Stimulated activated CD4-positive, alpha-beta T cell treated with anti-CD3 and anti-CD28 coated beads, TNF-alpha, amount 100 ng/mL, for 4 hours (primary cell): Measurements from ENCODE around the gene SF3A1.
"Not testable (repeated sequence)": the region's sequence is repeated elsewhere in the genome, so short reads cannot be mapped to it uniquely, and the experiment has no call there.

Source experiments
- DNase-seq, 3 experiments: peaks; one replicate each; pipeline ENCODE4 v3.0.0-alpha.2; 2020; ENCODE audit warnings: low read depth in 3 of 3

The SF3A1 gene

GRCh38 chr22:30348404-30348803 lies 8.3 kb downstream of the SF3A1 start:
- DNase-seq: no peak

- no peak for DNase-seq
Measured at GRCh38 chr22:30347255-30347892, 9.3 kb downstream of the SF3A1 start.

GRCh38 chr22:30344447-30345200 lies 12.1 kb downstream of the SF3A1 start:
- no peak for DNase-seq

GRCh38 chr22:30340911-30341685 lies 15.6 kb downstream of the SF3A1 start:
- DNase-seq: no peak

DNA sequence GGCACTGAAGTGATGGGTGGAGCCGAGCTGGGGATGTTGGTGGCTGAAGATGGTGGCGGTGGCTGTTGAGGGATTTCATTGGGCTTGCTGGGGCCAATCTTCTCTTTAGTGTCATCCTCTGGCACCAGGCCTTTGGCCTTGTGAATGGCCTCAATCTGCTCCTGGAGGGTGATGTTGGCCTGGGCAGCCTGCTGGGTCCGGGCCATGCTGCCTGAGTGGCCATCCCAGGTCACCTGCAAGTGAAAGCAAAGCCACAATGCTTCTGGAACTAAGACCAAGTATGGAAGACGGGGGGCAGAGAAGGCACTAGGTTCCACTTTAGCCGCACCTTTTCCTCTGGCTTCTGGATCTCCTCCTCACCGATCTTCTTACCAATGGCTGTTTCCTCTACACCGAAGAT lies 17.9 kb downstream of the SF3A1 start:
- no peak for DNase-seq

GRCh38 chr22:30338341-30338740 lies 18.4 kb downstream of the SF3A1 start:
- DNase-seq: not testable (repeated sequence)

DNA sequence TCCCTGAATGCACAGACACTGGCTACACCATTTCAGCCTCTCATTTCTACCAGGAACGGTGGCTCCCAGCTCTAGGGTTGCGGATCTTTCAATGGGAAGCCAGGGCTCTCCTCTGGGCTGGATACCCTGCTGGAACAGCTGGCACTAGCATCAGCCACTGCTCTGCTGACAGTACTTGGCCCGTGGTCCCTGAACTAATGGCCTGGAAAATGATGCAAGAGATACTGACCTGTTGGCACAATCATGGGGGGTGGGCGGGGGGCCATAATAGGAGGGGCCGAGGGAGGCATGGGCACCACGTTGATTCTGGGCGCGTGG lies 19.3 kb downstream of the SF3A1 start:
- DNase-seq: no peak

GRCh38 chr22:30336752-30337460 lies 19.8 kb downstream of the SF3A1 start:
- no peak for DNase-seq

DNA sequence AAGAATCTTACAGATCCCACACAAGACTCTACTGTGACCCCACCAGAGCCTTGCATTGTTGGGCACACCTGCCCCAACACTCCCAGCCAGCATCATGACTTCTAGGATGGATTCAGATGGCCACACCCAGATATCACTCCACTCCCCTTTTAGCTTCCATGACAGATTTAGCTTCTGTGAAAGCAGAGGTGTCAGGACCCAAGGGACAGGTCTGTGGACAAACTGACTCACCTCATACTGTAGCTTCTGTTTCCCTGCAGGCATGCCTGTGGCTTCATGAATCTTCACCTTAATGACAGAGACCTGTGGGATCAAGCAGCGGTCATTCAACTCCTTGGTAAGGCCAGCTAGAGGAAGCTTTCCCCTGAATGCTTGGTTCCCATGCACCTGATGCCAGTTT lies 21.5 kb downstream of the SF3A1 start:
- DNase-seq: no peak

- DNase-seq: no peak
Measured at GRCh38 chr22:30334646-30335045, 22.0 kb downstream of the SF3A1 start.

GRCh38 chr22:30333707-30334087 lies 23.0 kb downstream of the SF3A1 start:
- DNase-seq: no peak

- no peak for DNase-seq
Measured at GRCh38 chr22:30332994-30333706, 23.5 kb downstream of the SF3A1 start.

- no peak for DNase-seq
Measured at GRCh38 chr22:30332551-30332950, 24.1 kb downstream of the SF3A1 start.

GRCh38 chr22:30328466-30329049 lies 28.1 kb downstream of the SF3A1 start:
- no peak for DNase-seq

DNA sequence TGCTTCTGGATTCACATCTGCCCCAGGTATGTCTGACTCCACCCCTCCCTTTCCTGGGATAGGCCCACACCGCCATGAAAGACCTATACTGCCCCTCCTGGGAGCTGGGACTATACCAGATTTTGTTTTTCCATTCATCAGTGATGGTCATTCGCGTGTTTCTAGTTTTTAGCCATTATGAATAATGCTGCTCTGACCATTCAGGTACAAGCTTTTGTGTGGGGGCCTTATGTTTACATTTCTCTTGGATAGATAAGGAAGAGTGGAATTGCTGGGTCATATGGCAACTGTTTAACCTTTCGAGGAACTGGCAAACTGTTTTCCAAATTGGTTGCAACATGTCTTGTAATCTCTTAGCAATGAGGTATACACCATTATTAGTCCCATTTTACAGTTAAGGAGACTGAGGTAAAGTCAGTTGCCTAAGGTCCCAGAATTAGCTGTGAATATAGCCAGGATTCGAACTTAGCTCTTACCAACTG lies 28.8 kb downstream of the SF3A1 start:
- no peak for DNase-seq

DNA sequence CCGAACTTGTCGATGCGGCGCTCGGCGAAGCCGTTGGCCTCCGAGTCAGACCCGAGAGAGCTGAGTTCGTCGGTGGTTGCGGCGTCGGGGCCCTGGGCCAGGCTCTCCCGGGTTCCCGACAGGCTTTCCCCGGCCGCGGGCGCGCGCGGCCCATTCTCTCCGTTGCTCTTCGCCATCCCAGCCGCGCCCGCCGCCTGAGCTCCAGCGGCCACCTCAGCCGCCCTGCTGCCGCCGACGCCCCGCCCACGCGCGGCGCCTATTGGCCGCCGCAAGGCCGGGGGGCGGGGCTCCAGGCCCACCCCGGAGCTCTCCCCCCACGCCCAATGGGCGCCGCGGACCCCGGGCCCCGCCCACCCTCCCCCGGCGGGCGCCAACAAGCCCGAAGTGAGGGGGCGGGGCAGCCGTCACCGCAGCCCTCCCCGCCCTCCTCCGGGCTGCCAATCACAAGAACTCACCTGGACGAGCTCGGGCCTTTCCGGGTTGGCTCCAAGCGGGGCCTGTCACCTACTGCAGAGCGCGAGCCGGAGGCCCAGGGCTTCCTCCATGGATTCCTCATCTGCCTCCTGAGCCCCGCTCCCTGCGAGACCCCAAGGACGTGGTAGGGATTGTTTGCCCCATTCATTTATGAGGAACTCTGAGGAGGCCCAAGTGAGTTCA lies 29.9 kb downstream of the SF3A1 start, which contains the start of gene TBC1D10A:
TBC1D10A (minus strand) TSS at position 236 of the 657 bp plus-strand sequence; CDS start at position 176, 60 bp downstream.
- DNase-seq: peak; percentile 87 to 90 (median 87)

- peak in 1 of 3 experiments; percentile 21 for DNase-seq
Measured at GRCh38 chr22:30326255-30326705, 30.4 kb downstream of the SF3A1 start.

- no peak for DNase-seq
Measured at GRCh38 chr22:30325724-30326254, 30.9 kb downstream of the SF3A1 start.

GRCh38 chr22:30325065-30325720 lies 31.5 kb downstream of the SF3A1 start:
- DNase-seq: no peak
